IgD-negative memory B cell (primary cell): ENCODE data around the gene EIF4ENIF1. TPM values are rescaled to one million over a fixed set of nuclear protein-coding genes. Genes with fewer than 3 reads are reported as not detected.
"Not testable (repeated sequence)": the region's sequence is repeated elsewhere in the genome, so short reads cannot be mapped to it uniquely, and the experiment has no call there.

Source experiments
- H3K27ac Mint-ChIP-seq, 3 donors: one replicate each; pipeline ENCODE4 v1.8.0; 2020 to 2022; ENCODE audit warnings: mild to moderate bottlenecking in 3 of 3, mixed read lengths in 3 of 3, moderate library complexity in 1 of 3
- H3K27me3 Mint-ChIP-seq: one replicate; pipeline ENCODE4 v1.8.0; 2021; ENCODE audit warnings: mixed read lengths
- H3K36me3 Mint-ChIP-seq: one replicate; pipeline ENCODE4 v1.8.0; 2020; ENCODE audit warnings: mild to moderate bottlenecking, mixed read lengths
- H3K4me1 Mint-ChIP-seq, 3 donors: one replicate each; pipeline ENCODE4 v1.8.0; 2020 to 2022; ENCODE audit warnings: mixed read lengths in 3 of 3, mild to moderate bottlenecking in 1 of 3
- H3K4me3 Mint-ChIP-seq, 4 donors: one replicate each; pipeline ENCODE4 v1.8.0; 2020 to 2022; ENCODE audit warnings: mild to moderate bottlenecking in 4 of 4, mixed read lengths in 4 of 4, moderate library complexity in 3 of 4
- H3K9me3 Mint-ChIP-seq, 3 donors: one replicate each; pipeline ENCODE4 v1.8.0; 2020 to 2021; ENCODE audit warnings: mixed read lengths in 3 of 3, mild to moderate bottlenecking in 1 of 3
- polyA plus RNA-seq: library from polyadenylated mRNA; unstranded; fragments of 300-500 nt; fragmentation: Illumina TruSeq; gene quantifications from one replicate; pipeline ENCODE4 v1.2.3, GENCODE V29; 2021

EIF4ENIF1 gene
- polyA plus RNA-seq, 1 donor from 2014 or later: 21.7 TPM

GRCh38 chr22:31486369-31486768, 3.3 kb downstream of the EIF4ENIF1 start:
- peak overlapping the region in 1 of 4 donors; percentile 30 for H3K4me3 Mint-ChIP-seq
- not testable (repeated sequence) for H3K27me3 Mint-ChIP-seq, H3K36me3 Mint-ChIP-seq, H3K9me3 Mint-ChIP-seq, H3K27ac Mint-ChIP-seq
- H3K4me1 Mint-ChIP-seq: peaks cover 17 to 34% (median 24%) of the 10 kb centered on the region in 3 donors

- H3K9me3 Mint-ChIP-seq, H3K27me3 Mint-ChIP-seq: not testable (repeated sequence)
These were observed 7.2 kb downstream of the EIF4ENIF1 start for GRCh38 chr22:31482470-31482869.

DNA sequence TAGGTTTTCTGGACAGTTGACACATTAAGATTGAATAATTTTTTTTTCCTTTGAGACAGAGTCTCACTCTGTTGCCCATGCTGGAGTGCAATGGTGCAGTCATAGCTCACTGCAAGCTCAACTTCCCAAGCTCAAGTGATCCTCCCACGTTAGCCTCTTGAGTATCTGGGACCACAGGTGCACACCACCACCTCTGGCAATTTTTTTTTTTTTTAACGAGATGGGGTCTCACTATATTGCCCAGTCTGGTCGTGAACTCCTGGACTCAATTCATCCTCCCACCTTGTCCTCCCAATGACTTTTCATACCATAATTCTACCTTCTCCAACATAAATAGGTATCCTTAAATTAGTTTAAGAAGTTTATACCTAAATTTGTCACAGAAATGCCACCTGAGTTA, 8.5 kb downstream of the EIF4ENIF1 start:
- Mint-ChIP-seq H3K36me3 (peaks cover 3% of the 10 kb centered on the region), H3K27me3 (no peaks in the 10 kb centered on the region), H3K4me1 (peaks cover 11 to 24% (median 16%) of the 10 kb centered on the region in 3 donors), H3K27ac (peak overlapping the region in 1 of 3 donors; percentile 39), H3K4me3 (no peak overlapping the region), H3K9me3 (no peaks in the 10 kb centered on the region)

More at GRCh38 chr22:31482470-31482869, 7.2 kb downstream of the EIF4ENIF1 start:
- Mint-ChIP-seq H3K4me1 (peaks cover 9 to 22% (median 10%) of the 10 kb centered on the region in 3 donors), H3K27ac (peak overlapping the region in 1 of 3 donors; percentile 39)
- not testable (repeated sequence) for H3K36me3 Mint-ChIP-seq, H3K4me3 Mint-ChIP-seq

DNA sequence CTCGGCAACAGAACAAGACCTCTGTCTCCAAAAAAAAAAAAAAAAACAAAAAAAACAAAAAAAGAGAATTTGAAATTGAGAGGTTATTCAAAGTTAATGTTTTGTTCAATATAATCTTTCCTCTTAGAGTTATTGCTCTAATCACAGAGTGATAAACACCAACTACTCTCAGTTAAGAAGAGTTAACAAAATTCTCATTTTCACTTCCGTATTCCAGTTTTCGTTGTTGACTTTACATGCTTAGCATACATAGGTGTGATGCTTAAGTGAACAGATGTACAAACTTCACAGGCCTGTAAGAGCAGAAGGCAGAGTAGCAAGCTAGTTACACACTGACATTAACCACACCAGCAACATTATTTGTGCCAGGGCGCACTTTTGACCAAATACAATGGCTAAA, 12.3 kb downstream of the EIF4ENIF1 start:
- H3K27ac Mint-ChIP-seq: peak overlapping the region; percentile 6 to 79 (median 68)
- H3K4me1 Mint-ChIP-seq: peaks cover 14 to 19% (median 17%) of the 10 kb centered on the region in 3 donors
- no peaks in the 10 kb centered on the region for H3K9me3 Mint-ChIP-seq
- H3K27me3 Mint-ChIP-seq: no peaks in the 10 kb centered on the region
- H3K4me3 Mint-ChIP-seq: peak overlapping the region in 3 of 4 donors; percentile 4 to 67 (median 10)
- peaks cover 3% of the 10 kb centered on the region for H3K36me3 Mint-ChIP-seq

GRCh38 chr22:31475800-31476199, 13.8 kb downstream of the EIF4ENIF1 start:
- Mint-ChIP-seq H3K27ac (no peak overlapping the region), H3K36me3 (peaks cover 2% of the 10 kb centered on the region), H3K9me3 (no peaks in the 10 kb centered on the region)

DNA sequence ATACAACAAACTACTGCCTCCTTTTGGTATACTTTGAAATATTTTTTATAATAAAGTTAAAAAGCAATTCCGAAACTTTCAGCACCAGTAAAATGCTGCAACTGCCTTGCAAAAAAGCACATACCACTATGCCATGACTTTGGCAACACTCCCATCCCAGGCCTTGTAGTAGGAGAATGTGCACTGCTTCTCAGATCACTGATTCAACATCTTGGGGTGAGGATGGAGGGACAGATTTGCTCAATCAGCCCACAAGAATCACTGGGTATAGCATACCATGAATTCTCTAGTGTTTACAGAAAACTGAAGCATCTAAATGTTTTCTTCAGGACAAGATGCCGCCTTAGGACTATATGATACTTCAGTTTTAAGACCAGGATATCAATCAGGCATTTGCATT, 14.9 kb downstream of the EIF4ENIF1 start:
- no peak overlapping the region for H3K4me3 Mint-ChIP-seq
- no peaks in the 10 kb centered on the region for H3K9me3 Mint-ChIP-seq
- H3K27ac Mint-ChIP-seq: no peak overlapping the region
- H3K27me3 Mint-ChIP-seq: no peaks in the 10 kb centered on the region
- H3K4me1 Mint-ChIP-seq: peaks cover 14 to 20% (median 19%) of the 10 kb centered on the region in 3 donors
- H3K36me3 Mint-ChIP-seq: no peaks in the 10 kb centered on the region

More at GRCh38 chr22:31475800-31476199, 13.8 kb downstream of the EIF4ENIF1 start:
- no peaks in the 10 kb centered on the region for H3K27me3 Mint-ChIP-seq
- peak overlapping the region in 2 of 4 donors; percentile 7 to 83 for H3K4me3 Mint-ChIP-seq
- H3K4me1 Mint-ChIP-seq: peaks cover 14 to 20% (median 19%) of the 10 kb centered on the region in 3 donors

GRCh38 chr22:31465307-31465706, 24.3 kb downstream of the EIF4ENIF1 start:
- Mint-ChIP-seq H3K4me3 (no peak overlapping the region), H3K36me3 (no peaks in the 10 kb centered on the region), H3K4me1 (peaks cover 0 to 4% (median 0%) of the 10 kb centered on the region in 3 donors), H3K9me3 (no peaks in the 10 kb centered on the region), H3K27ac (peak overlapping the region in 1 of 3 donors; percentile 78), H3K27me3 (no peaks in the 10 kb centered on the region)

GRCh38 chr22:31461699-31462098, 27.9 kb downstream of the EIF4ENIF1 start:
- Mint-ChIP-seq H3K27me3 (no peaks in the 10 kb centered on the region), H3K27ac (peak overlapping the region in 1 of 3 donors; percentile 23), H3K36me3 (peaks cover 5% of the 10 kb centered on the region), H3K4me3 (no peak overlapping the region), H3K4me1 (peaks cover 0 to 3% (median 1%) of the 10 kb centered on the region in 3 donors), H3K9me3 (no peaks in the 10 kb centered on the region)

- H3K27me3 Mint-ChIP-seq: no peaks in the 10 kb centered on the region
- peaks cover 15 to 21% (median 16%) of the 10 kb centered on the region in 3 donors for H3K4me1 Mint-ChIP-seq
- H3K4me3 Mint-ChIP-seq: no peak overlapping the region
- no peaks in the 10 kb centered on the region for H3K9me3 Mint-ChIP-seq
- peak overlapping the region in 2 of 3 donors; percentile 3 to 39 for H3K27ac Mint-ChIP-seq
- peaks cover 1% of the 10 kb centered on the region for H3K36me3 Mint-ChIP-seq
These were observed 37.7 kb downstream of the EIF4ENIF1 start for GRCh38 chr22:31451709-31452571.

DNA sequence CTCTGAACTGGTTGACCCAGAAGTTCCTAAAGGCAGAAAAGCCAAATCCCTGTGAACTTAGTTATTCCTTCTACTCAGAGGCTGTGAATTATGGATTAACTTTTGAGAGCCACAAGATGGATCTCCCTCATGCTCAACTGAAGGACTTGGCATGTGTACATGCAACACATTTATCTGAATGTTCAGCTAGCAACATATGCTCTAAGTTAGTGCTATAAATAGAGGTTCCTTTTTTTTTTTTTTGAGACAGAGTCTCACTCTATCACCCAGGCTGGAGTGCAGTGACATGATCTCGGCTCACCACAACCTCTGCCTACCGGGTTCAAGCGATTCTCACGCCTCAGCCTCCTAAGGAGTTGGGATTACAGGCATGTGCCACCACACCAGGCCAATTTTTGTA, 40.1 kb downstream of the EIF4ENIF1 start:
- Mint-ChIP-seq H3K36me3 (peaks cover 1% of the 10 kb centered on the region), H3K4me3 (peak overlapping the region in 1 of 4 donors; percentile 14), H3K9me3 (no peaks in the 10 kb centered on the region), H3K27ac (peak overlapping the region in 2 of 3 donors; percentile 29 to 53), H3K27me3 (no peaks in the 10 kb centered on the region), H3K4me1 (peaks cover 15 to 21% (median 16%) of the 10 kb centered on the region in 3 donors)

DNA sequence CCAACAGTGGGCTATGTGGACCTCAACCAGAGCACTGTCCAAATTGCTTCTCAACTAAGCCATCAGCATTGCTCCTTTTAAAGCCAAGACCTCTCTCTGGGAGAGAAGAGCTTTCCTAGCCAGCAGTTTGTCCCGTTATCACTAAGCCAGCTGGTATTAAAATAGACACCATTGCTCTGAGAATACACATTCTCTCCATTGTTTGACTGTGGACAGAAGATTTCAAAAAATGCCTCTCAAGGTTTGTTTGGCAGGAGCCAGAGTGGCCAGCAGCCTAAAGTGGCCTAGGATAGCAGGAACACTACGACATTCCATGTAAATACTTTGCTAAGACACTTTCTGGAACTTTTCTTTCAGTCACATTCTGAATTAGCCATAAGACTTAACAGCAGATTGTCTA, 41.3 kb downstream of the EIF4ENIF1 start:
- H3K9me3 Mint-ChIP-seq: no peaks in the 10 kb centered on the region
- no peak overlapping the region for H3K4me3 Mint-ChIP-seq
- H3K4me1 Mint-ChIP-seq: peaks cover 15 to 21% (median 16%) of the 10 kb centered on the region in 3 donors
- H3K27ac Mint-ChIP-seq: peak overlapping the region in 2 of 3 donors; percentile 16 to 29
- H3K36me3 Mint-ChIP-seq: peaks cover 1% of the 10 kb centered on the region
- no peaks in the 10 kb centered on the region for H3K27me3 Mint-ChIP-seq

- Mint-ChIP-seq H3K36me3 (peaks cover 2% of the 10 kb centered on the region), H3K27me3 (no peaks in the 10 kb centered on the region), H3K4me3 (no peak overlapping the region), H3K27ac (no peak overlapping the region), H3K9me3 (no peaks in the 10 kb centered on the region), H3K4me1 (peaks cover 15 to 19% (median 16%) of the 10 kb centered on the region in 3 donors)
These were observed 42.3 kb downstream of the EIF4ENIF1 start for GRCh38 chr22:31447337-31447736.

DNA sequence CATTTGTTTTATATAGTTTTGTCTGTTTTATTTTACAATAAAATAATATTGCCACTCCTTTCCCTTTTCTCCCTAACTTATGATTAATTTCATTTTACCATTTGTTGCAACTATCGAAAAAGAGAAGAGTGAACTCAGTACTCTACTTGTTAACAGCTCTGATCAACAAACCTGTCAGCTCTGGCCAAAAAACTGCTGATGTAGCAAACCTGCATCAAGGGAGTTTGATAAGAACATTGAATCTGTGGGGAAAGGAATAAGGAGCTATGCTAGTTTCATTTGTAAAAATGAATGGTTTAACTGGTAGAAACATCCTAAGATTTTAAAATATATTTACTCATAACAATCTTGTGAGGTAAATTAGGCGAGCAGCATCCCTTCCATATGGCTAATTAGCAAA, 42.9 kb downstream of the EIF4ENIF1 start:
- H3K27me3 Mint-ChIP-seq: no peaks in the 10 kb centered on the region
- H3K27ac Mint-ChIP-seq: no peak overlapping the region
- peaks cover 3% of the 10 kb centered on the region for H3K36me3 Mint-ChIP-seq
- peaks cover 13 to 16% (median 15%) of the 10 kb centered on the region in 3 donors for H3K4me1 Mint-ChIP-seq
- no peak overlapping the region for H3K4me3 Mint-ChIP-seq
- no peaks in the 10 kb centered on the region for H3K9me3 Mint-ChIP-seq

DNA sequence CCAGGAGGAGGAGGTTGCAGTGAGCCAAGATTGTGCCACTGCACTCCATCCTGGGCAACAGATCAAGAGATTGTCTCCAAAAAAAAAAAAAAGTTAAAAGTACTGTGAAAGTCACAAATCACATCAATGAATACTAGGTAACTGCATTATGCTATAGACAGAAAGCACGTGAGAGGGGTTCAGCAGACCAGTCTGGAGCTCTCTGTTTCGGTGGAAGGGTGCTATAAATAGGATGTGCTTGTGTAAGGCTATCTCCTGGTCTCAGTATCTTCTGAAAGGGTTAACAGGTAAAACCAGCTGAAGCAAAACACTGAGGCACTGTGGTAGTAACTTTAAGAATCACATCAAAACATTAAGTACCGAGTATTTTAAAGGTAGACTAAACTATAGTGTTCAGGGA, 43.4 kb downstream of the EIF4ENIF1 start:
- Mint-ChIP-seq H3K9me3 (no peaks in the 10 kb centered on the region), H3K4me1 (peaks cover 9 to 16% (median 13%) of the 10 kb centered on the region in 3 donors), H3K4me3 (no peak overlapping the region), H3K36me3 (peaks cover 2% of the 10 kb centered on the region), H3K27me3 (no peaks in the 10 kb centered on the region), H3K27ac (peak overlapping the region in 1 of 3 donors; percentile 31)

GRCh38 chr22:31445642-31446041, 44.0 kb downstream of the EIF4ENIF1 start:
- Mint-ChIP-seq H3K27me3 (no peaks in the 10 kb centered on the region), H3K9me3 (no peaks in the 10 kb centered on the region), H3K4me3 (no peak overlapping the region), H3K4me1 (peaks cover 9 to 16% (median 13%) of the 10 kb centered on the region in 3 donors), H3K27ac (no peak overlapping the region), H3K36me3 (peaks cover 2% of the 10 kb centered on the region)
